Left ventricle myocardium inferior (tissue), 1 donor: ENCODE results near the gene RASSF3. TPM values are rescaled to one million over a fixed set of nuclear protein-coding genes. Genes with fewer than 3 reads are reported as not detected.

Experiments
- DNase-seq: peaks from one replicate; pipeline ENCODE4 v3.0.0-alpha.2; 2020
- H3K27ac ChIP-seq: fragments of 200-600 bp; replicated peaks from 2 replicates; pipeline ENCODE4 v1.8.0; 2021
- H3K27me3 ChIP-seq: fragments of 200-600 bp; 2 replicates; pipeline ENCODE4 v1.8.0; 2021; ENCODE audit warnings: low read depth
- H3K36me3 ChIP-seq: fragments of 200-600 bp; 2 replicates; pipeline ENCODE4 v1.8.0; 2021
- H3K4me1 ChIP-seq: fragments of 200-600 bp; 2 replicates; pipeline ENCODE4 v1.8.0; 2021
- H3K4me3 ChIP-seq: fragments of 200-600 bp; 2 replicates; pipeline ENCODE4 v1.8.0; 2021; ENCODE audit warnings: mild to moderate bottlenecking, moderate library complexity
- H3K9me3 ChIP-seq: fragments of 200-600 bp; replicated peaks from 2 replicates; pipeline ENCODE4 v1.8.0; 2021
- intact Hi-C: fragments of 100-400 bp; cut with micrococcal nuclease; formaldehyde crosslinking; loops from one replicate; pipeline ENCODE4 v1.11.0; 2022
- total RNA-seq: library from RNA; stranded (reverse); fragmentation: NEBNext Ultra II Directional; extraction: Animal tissue kit (Norgen Biotek cat#: 25700); gene quantifications from one replicate; pipeline ENCODE4 v1.2.1, GENCODE V29; 2021
- TF ChIP-seq, protein P1 (sequence below): fragments of 200-600 bp; IDR thresholded peaks from 2 replicates; pipeline ENCODE4 v1.8.0; 2021; ENCODE audit warnings: antibody characterized with exemption, mild to moderate bottlenecking, borderline replicate concordance
- donor health status: DM: no; HTN: yes; CAD: no; lungs with severe emphysema.

The RASSF3 gene
- total RNA-seq, 1 donor from 2014 or later, result 102 TPM

DNA sequence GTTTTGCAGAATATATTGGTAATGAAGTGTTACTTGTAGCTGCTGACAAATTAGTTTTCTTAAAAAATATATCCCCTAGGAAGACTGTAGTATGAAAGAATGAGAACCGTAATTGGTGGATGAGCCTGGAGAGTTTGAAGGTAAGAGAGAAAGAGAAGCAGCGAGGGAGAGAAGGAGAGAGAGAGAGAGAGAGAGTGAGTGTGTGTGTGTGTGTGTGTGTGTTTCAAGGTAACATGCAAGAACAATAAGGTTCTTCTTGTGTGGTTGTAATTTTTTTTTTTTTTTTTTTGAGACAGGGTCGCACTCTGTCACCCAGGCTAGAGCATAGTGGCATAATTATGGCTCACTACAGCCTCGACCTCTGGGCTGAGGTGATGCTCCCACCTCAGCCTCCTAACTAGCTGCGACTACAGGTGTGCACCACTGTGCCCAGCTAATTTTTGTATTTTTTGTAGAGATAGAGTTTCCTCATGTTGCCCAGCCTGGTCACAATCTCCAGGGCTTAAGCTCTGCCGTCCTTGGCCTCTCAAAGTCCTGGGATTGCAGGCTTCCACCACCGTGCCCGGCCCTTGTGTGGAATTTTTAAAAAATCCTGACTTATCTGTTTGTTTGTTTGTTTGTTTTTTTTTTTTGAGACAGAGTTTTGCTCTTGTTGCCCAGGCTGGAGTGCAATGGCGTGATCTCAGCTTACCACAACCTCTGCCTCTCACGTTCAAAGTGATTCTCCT, 73.7 kb downstream of the RASSF3 start:
- Histone ChIP-seq H3K27ac (peak overlapping the region; percentile 74), H3K27me3 (no peaks in the 10 kb centered on the region), H3K9me3 (no peaks in the 10 kb centered on the region), H3K4me3 (peak overlapping the region; percentile 43), H3K36me3 (peaks cover 28% of the 10 kb centered on the region), H3K4me1 (peaks cover 78% of the 10 kb centered on the region)
- TF ChIP-seq, protein P1, sequence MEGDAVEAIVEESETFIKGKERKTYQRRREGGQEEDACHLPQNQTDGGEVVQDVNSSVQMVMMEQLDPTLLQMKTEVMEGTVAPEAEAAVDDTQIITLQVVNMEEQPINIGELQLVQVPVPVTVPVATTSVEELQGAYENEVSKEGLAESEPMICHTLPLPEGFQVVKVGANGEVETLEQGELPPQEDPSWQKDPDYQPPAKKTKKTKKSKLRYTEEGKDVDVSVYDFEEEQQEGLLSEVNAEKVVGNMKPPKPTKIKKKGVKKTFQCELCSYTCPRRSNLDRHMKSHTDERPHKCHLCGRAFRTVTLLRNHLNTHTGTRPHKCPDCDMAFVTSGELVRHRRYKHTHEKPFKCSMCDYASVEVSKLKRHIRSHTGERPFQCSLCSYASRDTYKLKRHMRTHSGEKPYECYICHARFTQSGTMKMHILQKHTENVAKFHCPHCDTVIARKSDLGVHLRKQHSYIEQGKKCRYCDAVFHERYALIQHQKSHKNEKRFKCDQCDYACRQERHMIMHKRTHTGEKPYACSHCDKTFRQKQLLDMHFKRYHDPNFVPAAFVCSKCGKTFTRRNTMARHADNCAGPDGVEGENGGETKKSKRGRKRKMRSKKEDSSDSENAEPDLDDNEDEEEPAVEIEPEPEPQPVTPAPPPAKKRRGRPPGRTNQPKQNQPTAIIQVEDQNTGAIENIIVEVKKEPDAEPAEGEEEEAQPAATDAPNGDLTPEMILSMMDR, result no peak
- intact Hi-C loops, result no loop called here
- DNase-seq, result no peak

DNA sequence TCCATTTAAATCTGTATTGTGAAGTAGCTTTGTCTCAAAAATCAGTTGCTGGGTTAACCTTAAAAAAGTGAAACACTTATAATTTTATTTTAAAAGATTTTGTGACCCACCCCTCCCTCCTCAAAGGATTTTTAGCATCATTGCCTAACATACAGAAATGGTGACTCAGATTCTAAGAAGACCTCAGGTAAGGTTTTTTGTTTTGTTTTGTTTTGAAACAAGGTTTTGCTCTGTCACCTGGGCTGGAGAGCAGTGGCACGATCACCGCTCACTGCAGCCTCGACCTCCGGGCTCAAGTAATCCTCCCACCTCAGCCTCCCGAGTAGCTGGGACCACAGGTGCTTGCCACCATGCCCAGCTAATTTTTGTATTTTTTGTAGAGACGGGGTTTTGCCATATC, 74.8 kb downstream of the RASSF3 start:
- Histone ChIP-seq H3K4me1 (peaks cover 73% of the 10 kb centered on the region), H3K36me3 (peaks cover 28% of the 10 kb centered on the region), H3K27ac (peak overlapping the region; percentile 14), H3K9me3 (no peaks in the 10 kb centered on the region), H3K27me3 (no peaks in the 10 kb centered on the region), H3K4me3 (no peak overlapping the region)
- DNase-seq, result no peak
- intact Hi-C loops, result no loop called here
- TF ChIP-seq, protein P1, result no peak

DNA sequence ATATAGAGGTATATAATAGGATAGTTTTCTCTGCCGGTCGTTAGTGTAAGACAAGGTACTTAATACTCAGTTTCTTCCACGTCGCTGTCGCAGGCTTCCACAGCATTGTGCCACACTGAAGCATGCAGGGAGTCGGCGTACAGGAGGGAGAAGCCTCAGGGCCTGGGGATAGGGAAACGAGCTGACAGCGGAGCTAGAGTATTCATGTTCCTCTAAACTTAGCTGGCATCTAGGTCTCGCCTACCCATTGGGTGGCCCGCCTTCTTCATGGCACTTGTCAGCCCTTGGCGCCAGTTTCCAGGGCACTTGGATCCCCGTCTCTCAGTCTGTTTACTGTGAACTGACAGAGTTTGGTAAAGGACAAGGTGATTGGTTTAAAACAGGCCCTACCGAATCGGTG, 75.3 kb downstream of the RASSF3 start:
- Histone ChIP-seq H3K4me1 (peaks cover 67% of the 10 kb centered on the region), H3K36me3 (peaks cover 28% of the 10 kb centered on the region), H3K9me3 (no peaks in the 10 kb centered on the region), H3K4me3 (no peak overlapping the region), H3K27ac (peak overlapping the region; percentile 14), H3K27me3 (no peaks in the 10 kb centered on the region)
- intact Hi-C loops, result no loop called here
- DNase-seq, result no peak
- TF ChIP-seq, protein P1, result no peak

DNA sequence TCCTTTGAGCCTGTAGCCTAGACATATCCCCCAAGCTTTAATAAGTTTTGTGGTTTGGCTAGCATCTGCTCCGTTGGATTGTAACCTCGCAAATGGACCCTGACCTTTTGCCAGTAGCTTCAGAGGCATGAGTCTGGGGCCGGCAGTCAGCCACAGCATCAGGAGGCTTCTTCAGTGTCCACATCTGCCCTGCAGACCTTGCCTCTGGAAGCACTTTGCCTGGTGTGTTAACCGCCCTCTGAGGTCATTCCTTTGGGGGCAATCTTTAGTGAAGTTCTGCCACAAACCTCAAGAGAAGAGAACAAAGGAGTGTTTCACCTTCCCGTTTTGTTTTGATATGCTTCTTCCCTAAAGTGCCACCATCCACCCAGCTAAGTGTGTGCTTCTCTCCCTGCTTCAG, 77.5 kb downstream of the RASSF3 start:
- H3K4me3 ChIP-seq, result no peak overlapping the region
- peaks cover 62% of the 10 kb centered on the region for H3K4me1 ChIP-seq
- intact Hi-C loops, result no loop called here
- no peaks in the 10 kb centered on the region for H3K9me3 ChIP-seq
- no peak for DNase-seq
- TF ChIP-seq, protein P1, result no peak
- H3K27ac ChIP-seq, result peak overlapping the region; percentile 71
- no peaks in the 10 kb centered on the region for H3K27me3 ChIP-seq
- H3K36me3 ChIP-seq, result peaks cover 38% of the 10 kb centered on the region

DNA sequence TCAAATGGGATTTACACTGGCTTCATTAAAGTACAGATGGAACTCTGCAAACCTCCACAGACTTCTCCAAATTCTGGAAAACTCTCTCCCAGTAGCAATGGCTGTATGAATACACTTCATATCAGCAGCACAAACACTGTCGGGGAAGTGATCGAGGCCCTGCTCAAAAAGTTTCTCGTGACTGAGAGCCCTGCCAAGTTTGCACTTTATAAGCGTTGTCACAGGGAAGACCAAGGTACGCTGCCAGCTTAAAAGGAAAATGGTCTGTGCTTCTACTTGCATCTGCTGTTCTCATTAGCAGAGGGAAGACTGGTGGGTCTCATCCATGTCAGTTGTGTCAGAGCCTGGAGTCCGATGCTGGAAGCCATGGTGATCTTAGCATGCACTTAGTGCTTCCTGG, 77.9 kb downstream of the RASSF3 start:
- Histone ChIP-seq H3K27ac (peak overlapping the region; percentile 71), H3K36me3 (peaks cover 38% of the 10 kb centered on the region), H3K9me3 (no peaks in the 10 kb centered on the region), H3K27me3 (no peaks in the 10 kb centered on the region), H3K4me1 (peaks cover 58% of the 10 kb centered on the region), H3K4me3 (no peak overlapping the region)
- TF ChIP-seq, protein P1, result no peak
- DNase-seq, result no peak
- intact Hi-C loops, result no loop called here
